Measurements from ENCODE around the gene MACF1.
A peak's percentile ranks its signal among the peaks of the same experiment; 100 is the strongest.
"Not testable (repeated sequence)": the region's sequence is repeated elsewhere in the genome, so short reads cannot be mapped to it uniquely, and the experiment has no call there.

The MACF1 gene

DNA sequence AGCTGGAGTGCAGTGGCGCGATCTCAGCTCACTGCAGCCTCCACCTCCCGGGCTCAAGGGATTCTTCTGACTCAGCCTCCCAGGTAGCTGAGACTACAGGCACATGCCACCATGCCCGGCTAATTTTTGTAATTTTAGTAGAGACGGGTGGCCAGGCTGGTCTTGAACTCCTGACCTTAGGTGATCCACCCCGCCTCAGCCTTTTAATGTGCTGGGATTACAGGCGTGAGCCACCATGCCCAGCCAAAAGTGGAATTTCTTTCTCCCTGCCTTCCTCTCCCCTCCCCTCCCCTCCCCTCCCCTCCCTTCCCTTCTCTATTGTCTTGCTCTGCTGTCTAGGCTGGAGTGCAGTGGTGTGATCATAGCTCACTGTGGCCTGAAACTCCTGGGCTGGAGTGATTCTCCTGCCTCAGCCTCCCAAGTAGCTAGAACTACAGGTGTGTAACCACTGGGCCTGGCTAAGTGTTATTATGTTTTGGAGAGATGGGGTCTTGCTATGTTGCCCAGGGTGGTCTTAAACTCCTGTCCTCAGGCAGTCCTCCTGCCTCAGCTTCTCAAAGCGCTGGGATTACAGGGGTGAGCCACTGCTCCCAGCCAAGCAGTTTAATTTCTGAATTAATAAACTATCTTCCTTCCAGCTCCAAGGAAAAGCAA lies 10.0 kb upstream of the MACF1 start:
- FAIRE-seq = no peak
- TF ChIP-seq POLR2A (IDR thresholded peaks at IDR 0.05; ENCODE audit: low read depth, low read length) (no peak), SPI1 (IDR thresholded peaks at IDR 0.05; ENCODE audit: low read depth, low read length) (no peak), PAX5 (IDR thresholded peaks at IDR 0.05; ENCODE audit: insufficient read depth, low read length, severe bottlenecking) (no peak), POLR2AphosphoS5 (IDR thresholded peaks at IDR 0.05; ENCODE audit: low read depth, low read length) (no peak), TAF1 (IDR thresholded peaks at IDR 0.05; ENCODE audit: low read depth, low read length) (no peak), POU2F2 (IDR thresholded peaks at IDR 0.05; ENCODE audit: low read depth, low read length) (no peak)
- no peak for DNase-seq (ENCODE audit: insufficient read length, low spot score)

DNA sequence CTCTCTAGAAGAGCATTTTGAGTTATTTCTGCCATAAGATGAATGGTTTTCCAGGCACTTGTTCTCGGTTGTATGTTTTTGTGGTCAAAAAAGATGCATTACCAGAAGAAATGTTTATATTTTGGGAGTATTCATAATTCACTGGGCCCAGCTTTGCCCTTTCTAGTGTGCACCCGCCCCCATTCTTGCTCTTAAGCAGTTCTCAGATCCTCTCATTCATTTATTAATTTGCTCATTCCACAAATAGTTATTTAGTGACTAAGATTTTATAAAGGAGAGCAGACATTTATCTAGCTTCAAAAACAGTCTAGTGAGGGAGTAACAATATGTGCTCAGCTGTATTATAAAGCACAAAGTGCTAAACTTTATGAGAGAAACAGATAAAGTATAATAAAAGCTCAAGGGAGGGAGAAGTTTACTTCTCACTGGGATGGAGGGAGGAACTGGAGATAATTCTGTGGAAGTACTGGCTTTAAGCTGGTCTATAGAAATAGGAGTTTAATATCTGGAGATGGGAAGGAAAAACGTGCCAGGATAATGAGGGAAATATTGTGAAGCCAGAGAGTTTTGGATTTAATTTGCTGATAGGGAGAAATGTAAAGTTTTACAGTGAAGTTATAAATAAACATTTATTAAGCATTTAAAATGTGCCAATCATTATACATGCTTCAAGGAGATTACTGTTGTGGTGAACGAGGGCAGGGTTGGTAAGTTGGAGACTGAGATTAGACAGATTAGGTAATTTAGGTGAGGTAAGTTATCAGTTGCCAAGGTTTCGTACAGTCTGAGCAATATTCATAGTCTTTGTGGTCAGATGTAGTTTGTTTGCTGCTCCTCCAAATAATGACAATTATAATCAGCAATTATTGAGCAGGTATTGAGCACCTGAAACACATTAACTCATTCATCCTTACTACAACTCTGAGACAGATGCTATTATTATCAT lies 9.1 kb upstream of the MACF1 start:
- TF ChIP-seq POLR2A (IDR thresholded peaks at IDR 0.05; ENCODE audit: low read depth, low read length) = no peak
- DNase-seq (ENCODE audit: insufficient read length, low spot score) = no peak
- FAIRE-seq = peak; percentile 57

DNA sequence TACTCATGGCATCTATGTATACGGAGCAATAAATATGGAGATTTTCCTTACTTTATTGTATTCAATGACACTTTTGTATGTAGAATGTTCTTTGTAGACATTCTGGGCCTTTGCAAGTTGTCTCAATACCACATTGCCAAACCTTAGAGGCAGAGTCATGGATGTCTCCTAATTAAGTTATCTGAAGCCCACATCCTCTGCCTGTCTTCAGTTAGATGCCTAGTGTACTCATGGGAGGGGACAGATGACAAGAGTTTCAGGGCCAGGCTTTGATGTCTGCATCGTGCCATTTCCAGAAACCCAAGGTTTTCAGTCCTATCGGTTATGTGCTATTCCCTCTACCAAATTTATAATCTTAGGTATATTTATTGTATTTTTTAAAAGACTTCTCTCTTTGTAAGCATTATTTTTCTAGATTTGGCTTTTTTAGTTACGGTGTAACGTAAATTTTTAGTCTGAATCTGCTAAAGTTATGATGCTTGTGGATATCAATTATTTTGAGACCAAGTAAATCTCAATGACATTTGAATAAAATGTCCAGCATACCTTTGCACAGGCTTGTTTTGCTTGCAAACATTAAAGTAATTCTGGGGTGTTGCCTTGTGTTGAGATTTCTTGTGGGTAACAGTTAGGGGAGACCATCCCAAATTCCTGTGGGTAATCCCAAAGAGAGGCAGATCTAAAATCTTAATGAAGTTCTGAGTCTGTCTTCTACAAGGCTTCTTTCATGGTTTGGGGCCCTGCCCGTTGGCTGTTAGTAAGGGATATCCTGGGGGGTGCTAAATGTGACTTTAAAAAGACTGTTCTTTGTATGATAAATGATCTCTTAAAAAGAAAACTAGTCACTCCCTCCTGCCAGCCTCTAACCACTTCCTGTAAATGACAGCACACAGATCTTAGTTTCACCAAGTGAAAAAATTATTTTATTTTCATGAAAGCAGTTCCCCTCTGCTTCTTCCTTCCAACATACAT lies 8.0 kb upstream of the MACF1 start:
- DNase-seq (ENCODE audit: insufficient read length, low spot score) (no peak), FAIRE-seq (no peak)
- TF ChIP-seq TAF1 (IDR thresholded peaks at IDR 0.05; ENCODE audit: low read depth, low read length) = no peak
- TF ChIP-seq SPI1 (IDR thresholded peaks at IDR 0.05; ENCODE audit: low read depth, low read length) = peak; percentile 64
- no peak for TF ChIP-seq PAX5 (IDR thresholded peaks at IDR 0.05; ENCODE audit: insufficient read depth, low read length, severe bottlenecking)

DNA sequence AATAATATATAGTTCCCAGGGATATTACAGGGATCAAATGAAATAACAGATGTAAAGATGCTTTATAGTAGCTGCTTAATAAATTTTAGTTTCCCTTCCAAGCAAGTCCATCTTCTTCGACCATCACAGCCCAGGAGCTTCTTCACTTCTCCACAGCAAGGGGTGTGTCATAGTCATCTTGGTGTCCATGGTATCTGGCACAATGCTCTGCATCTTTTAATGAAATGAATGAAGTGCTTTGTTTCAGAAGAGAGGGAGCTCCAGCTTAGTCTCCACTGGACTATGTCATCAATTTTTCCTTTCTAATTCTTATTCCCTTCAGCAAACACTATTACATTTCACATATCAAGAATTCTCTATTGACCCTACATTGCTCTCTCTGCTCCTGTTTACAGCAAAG lies 4.9 kb upstream of the MACF1 start:
- no peak for DNase-seq (ENCODE audit: insufficient read length, low spot score)

DNA sequence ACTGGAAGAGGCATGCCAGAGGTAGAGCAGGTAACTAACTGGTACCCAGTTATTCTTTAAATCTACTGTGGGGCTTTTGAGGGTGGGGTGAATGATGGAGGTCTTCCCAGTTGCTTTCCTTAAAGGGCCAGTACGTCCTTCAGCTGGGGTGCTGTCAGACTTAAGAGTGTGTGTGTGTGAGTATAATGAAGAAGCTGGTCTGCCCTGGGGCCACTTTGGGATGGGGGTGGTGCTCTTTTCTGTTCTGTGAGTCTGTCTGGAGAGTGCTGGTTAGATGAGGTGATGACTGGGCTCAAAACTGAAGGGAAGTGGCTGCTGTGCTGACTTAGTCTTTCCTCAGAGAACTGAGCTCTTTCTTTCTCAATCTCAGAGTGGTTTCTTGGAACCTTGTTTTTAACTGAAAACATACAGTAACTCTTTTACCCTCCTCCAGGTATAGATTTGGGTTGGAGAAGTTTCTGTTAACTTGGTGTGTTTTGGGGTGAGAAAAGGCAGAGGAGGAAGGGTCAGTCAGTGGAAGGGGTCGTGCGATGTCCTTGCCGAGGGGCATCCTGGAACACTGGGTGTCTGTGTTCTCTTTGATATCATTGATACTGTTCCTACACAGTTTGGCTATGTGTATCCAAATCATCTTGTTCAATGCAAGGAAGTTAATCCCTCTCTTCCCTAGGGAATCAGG lies 746 bp downstream of the MACF1 start:
- TF ChIP-seq POLR2A (IDR thresholded peaks at IDR 0.05; ENCODE audit: low read depth, low read length) = no peak
- no peak for TF ChIP-seq PAX5 (IDR thresholded peaks at IDR 0.05; ENCODE audit: insufficient read depth, low read length, severe bottlenecking)
- TF ChIP-seq POLR2AphosphoS5 (IDR thresholded peaks at IDR 0.05; ENCODE audit: low read depth, low read length) = no peak
- TF ChIP-seq SPI1 (IDR thresholded peaks at IDR 0.05; ENCODE audit: low read depth, low read length) = peak; percentile 53; the same call in 1 of the 2 replicates
- no peak; the same call in 1 of the 2 replicates for TF ChIP-seq TAF1 (IDR thresholded peaks at IDR 0.05; ENCODE audit: low read depth, low read length)
- no peak for TF ChIP-seq POU2F2 (IDR thresholded peaks at IDR 0.05; ENCODE audit: low read depth, low read length)
- FAIRE-seq (peak; percentile 74), DNase-seq (ENCODE audit: insufficient read length, low spot score) (no peak)

More for the DNA sequence above, 4.9 kb upstream of the MACF1 start:
- no peak for FAIRE-seq
- TF ChIP-seq PAX5 (IDR thresholded peaks at IDR 0.05; ENCODE audit: insufficient read depth, low read length, severe bottlenecking) (no peak), POLR2A (IDR thresholded peaks at IDR 0.05; ENCODE audit: low read depth, low read length) (no peak), TAF1 (IDR thresholded peaks at IDR 0.05; ENCODE audit: low read depth, low read length) (no peak)

DNA sequence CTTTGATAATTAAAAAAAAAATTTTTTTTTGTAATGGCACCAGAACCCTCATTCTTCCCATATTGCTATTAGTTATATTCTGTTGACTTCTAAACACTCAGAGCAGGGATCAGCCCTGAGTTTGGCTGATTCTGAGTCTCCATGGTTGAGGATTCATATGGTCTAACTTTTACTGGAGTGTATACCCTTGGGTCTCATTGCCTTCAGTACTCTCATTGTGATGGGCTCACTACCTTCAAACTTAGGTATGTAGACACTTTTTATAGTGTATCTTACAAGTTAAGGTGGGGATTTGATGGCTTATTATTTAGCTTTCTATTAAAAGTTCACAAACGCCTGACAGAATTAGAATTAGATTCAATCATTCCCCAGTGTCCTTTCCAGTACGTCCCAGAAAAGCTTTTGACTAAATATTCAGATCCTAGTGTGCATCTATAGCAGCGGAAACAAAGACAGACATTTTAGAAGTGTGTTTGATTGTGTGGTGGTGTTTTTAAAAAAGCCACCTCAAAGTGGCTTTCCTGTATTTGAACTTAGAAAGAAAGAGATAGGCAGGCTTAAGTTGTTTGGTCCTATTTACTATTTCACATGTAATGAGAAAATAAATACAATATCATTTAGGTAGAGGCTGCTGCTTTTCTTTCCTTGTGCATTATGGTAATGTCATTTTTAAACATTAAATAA lies 1.4 kb downstream of the MACF1 start:
- TF ChIP-seq POLR2AphosphoS5 (IDR thresholded peaks at IDR 0.05; ENCODE audit: low read depth, low read length) (no peak), PAX5 (IDR thresholded peaks at IDR 0.05; ENCODE audit: insufficient read depth, low read length, severe bottlenecking) (no peak), POU2F2 (IDR thresholded peaks at IDR 0.05; ENCODE audit: low read depth, low read length) (no peak), POLR2A (IDR thresholded peaks at IDR 0.05; ENCODE audit: low read depth, low read length) (no peak)
- FAIRE-seq = no peak

DNA sequence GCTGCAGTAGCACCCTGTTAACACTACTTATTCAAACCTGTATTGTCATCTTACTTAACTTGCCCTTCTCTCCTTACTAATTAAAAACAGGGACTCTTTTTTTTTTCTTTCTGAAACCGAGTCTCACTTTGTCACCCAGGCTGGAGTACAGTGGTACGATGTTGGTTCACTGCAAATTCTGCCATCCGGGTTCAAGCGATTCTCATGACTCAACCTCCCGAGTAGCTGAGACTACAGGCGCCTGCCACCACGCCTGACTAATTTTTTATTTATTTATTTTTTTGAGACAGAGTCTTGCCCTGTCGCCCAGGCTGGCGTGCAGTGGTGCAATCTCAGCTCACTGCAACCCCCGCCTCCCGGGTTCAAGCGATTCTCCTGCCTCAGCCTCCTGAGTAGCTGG lies 3.9 kb downstream of the MACF1 start:
- not testable (repeated sequence) for DNase-seq (ENCODE audit: insufficient read length, low spot score); FAIRE-seq

More for the DNA sequence above, 1.4 kb downstream of the MACF1 start:
- DNase-seq (ENCODE audit: insufficient read length, low spot score) = no peak

DNA sequence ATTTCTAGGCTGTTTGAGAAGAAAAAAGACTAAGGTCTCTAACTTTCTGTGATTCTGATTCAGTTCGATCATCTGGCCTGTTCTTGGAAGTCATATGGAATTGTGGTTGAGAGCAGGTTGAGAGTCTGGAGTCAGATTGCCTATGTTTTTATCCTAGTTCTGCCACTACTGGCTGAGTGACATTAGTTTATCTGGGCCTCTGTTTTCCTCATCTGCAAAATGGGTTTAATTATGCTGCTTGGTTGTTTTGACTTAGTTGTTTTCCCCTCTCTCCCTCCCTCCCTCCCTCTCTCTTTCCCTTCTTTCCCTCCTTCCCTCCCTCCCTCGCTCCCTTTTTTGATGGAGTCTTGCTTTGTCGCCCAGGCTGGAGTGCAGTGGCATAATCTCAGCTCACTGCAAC lies 6.2 kb downstream of the MACF1 start:
- no peak for TF ChIP-seq POLR2AphosphoS5 (IDR thresholded peaks at IDR 0.05; ENCODE audit: low read depth, low read length)
- no peak for TF ChIP-seq POLR2A (IDR thresholded peaks at IDR 0.05; ENCODE audit: low read depth, low read length)
- TF ChIP-seq PAX5 (IDR thresholded peaks at IDR 0.05; ENCODE audit: insufficient read depth, low read length, severe bottlenecking) = no peak
- TF ChIP-seq TAF1 (IDR thresholded peaks at IDR 0.05; ENCODE audit: low read depth, low read length) = no peak
- TF ChIP-seq SPI1 (IDR thresholded peaks at IDR 0.05; ENCODE audit: low read depth, low read length) = no peak
- TF ChIP-seq POU2F2 (IDR thresholded peaks at IDR 0.05; ENCODE audit: low read depth, low read length) = no peak
- DNase-seq (ENCODE audit: insufficient read length, low spot score) = no peak
- no peak for FAIRE-seq

DNA sequence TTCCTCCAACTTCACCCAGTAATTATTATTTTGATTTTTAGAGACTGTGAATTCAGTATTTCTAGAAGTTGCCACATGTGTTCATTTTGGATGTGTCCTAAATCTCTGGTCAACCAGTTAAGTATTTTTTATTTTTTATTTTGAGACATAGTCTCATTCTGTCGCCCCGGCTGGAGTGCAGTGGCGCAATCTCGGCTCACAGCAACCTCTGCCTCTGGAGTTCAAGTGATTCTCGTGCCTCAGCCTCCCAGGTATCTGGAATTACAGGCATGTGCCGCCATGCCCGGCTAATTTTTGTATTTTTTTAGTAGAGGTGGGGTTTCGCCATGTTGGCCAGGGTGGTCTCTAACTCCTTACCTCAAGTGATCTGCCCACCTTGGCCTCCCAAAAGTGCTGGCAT lies 8.0 kb downstream of the MACF1 start:
- FAIRE-seq = no peak
- TF ChIP-seq SPI1 (IDR thresholded peaks at IDR 0.05; ENCODE audit: low read depth, low read length) = no peak
- no peak for TF ChIP-seq POU2F2 (IDR thresholded peaks at IDR 0.05; ENCODE audit: low read depth, low read length)
- no peak for TF ChIP-seq PAX5 (IDR thresholded peaks at IDR 0.05; ENCODE audit: insufficient read depth, low read length, severe bottlenecking)
- no peak for TF ChIP-seq TAF1 (IDR thresholded peaks at IDR 0.05; ENCODE audit: low read depth, low read length)
- TF ChIP-seq POLR2AphosphoS5 (IDR thresholded peaks at IDR 0.05; ENCODE audit: low read depth, low read length) = no peak
- no peak for TF ChIP-seq POLR2A (IDR thresholded peaks at IDR 0.05; ENCODE audit: low read depth, low read length)
- DNase-seq (ENCODE audit: insufficient read length, low spot score) = no peak

All from GM12891 (cell line).